Trophoblast cell (in vitro differentiated cells and primary cell): ENCODE data around the gene DIS3L.

ENCODE experiments used
- DNase-seq, 2 donors: peaks; one replicate each; pipeline ENCODE4 v3.0.0-alpha.2; 2016
- H2AFZ ChIP-seq: 2 replicates; pipeline ENCODE4 v1.6.1; 2013; ENCODE audit warnings: low read length, moderate library complexity, mild to moderate bottlenecking; ENCODE audit not compliant: insufficient read depth, poor library complexity
- H2AK5ac ChIP-seq: 2 replicates; pipeline ENCODE4 v1.6.1; 2013; ENCODE audit warnings: mild to moderate bottlenecking, low read length
- H2BK120ac ChIP-seq: 2 replicates; pipeline ENCODE4 v1.6.1; 2013; ENCODE audit warnings: low read length, mild to moderate bottlenecking, moderate library complexity; ENCODE audit not compliant: insufficient read depth, poor library complexity
- H2BK12ac ChIP-seq: 2 replicates; pipeline ENCODE4 v1.6.1; 2013; ENCODE audit warnings: mild to moderate bottlenecking, low read length, moderate library complexity
- H2BK5ac ChIP-seq: 2 replicates; pipeline ENCODE4 v1.6.1; 2013; ENCODE audit warnings: low read length, low read depth, moderate library complexity, mild to moderate bottlenecking; ENCODE audit not compliant: poor library complexity
- H3K14ac ChIP-seq: 2 replicates; pipeline ENCODE4 v1.6.1; 2013; ENCODE audit warnings: mild to moderate bottlenecking, low read length
- H3K18ac ChIP-seq: 2 replicates; pipeline ENCODE4 v1.6.1; 2013; ENCODE audit warnings: mild to moderate bottlenecking, low read length
- H3K23ac ChIP-seq: 2 replicates; pipeline ENCODE4 v1.6.1; 2013; ENCODE audit warnings: low read length
- H3K27ac ChIP-seq: 2 replicates; pipeline ENCODE4 v1.5.1; 2013; ENCODE audit warnings: low read depth, mild to moderate bottlenecking, inconsistent platforms, low read length, moderate library complexity
- H3K27me3 ChIP-seq: 2 replicates; pipeline ENCODE4 v1.6.1; 2013; ENCODE audit warnings: inconsistent platforms, mild to moderate bottlenecking, low read length, moderate library complexity; ENCODE audit not compliant: insufficient read depth
- H3K36me3 ChIP-seq, 2 experiments: 1 replicate in 1 of 2; 2 replicates in 1 of 2; pipeline ENCODE4 v1.6.1; 2013; ENCODE audit warnings: low read length in 2 of 2, mild to moderate bottlenecking in 2 of 2, moderate library complexity in 1 of 2; ENCODE audit not compliant: insufficient read depth in 2 of 2, control insufficient read depth in 1 of 2
- H3K4ac ChIP-seq: 2 replicates; pipeline ENCODE4 v1.6.1; 2013; ENCODE audit warnings: low read depth, mild to moderate bottlenecking, low read length, moderate library complexity
- H3K4me1 ChIP-seq, 2 experiments: 1 replicate in 1 of 2; 2 replicates in 1 of 2; pipeline ENCODE4 v1.6.1; 2013; ENCODE audit warnings: low read length in 2 of 2, mild to moderate bottlenecking in 2 of 2, moderate library complexity in 1 of 2; ENCODE audit not compliant: insufficient read depth in 2 of 2, control insufficient read depth in 1 of 2
- H3K4me2 ChIP-seq: 2 replicates; pipeline ENCODE4 v1.6.1; 2013; ENCODE audit warnings: inconsistent platforms, mild to moderate bottlenecking, low read length, moderate library complexity
- H3K4me3 ChIP-seq: 2 replicates; pipeline ENCODE4 v1.5.1; 2013; ENCODE audit warnings: mild to moderate bottlenecking, low read depth, low read length, inconsistent platforms
- H3K79me1 ChIP-seq: one replicate; pipeline ENCODE4 v1.6.1; 2013; ENCODE audit warnings: low read length
- H3K79me2 ChIP-seq: 2 replicates; pipeline ENCODE4 v1.6.1; 2013; ENCODE audit warnings: low read length, mild to moderate bottlenecking; ENCODE audit not compliant: control insufficient read depth, insufficient read depth, poor library complexity
- H3K9ac ChIP-seq: 2 replicates; pipeline ENCODE4 v1.6.1; 2013; ENCODE audit warnings: mild to moderate bottlenecking, low read length
- H3K9me3 ChIP-seq: 2 replicates; pipeline ENCODE4 v1.6.1; 2013; ENCODE audit warnings: low read depth, mild to moderate bottlenecking, control low read depth, inconsistent platforms, low read length; ENCODE audit not compliant: insufficient read depth
- H4K12ac ChIP-seq: 2 replicates; pipeline ENCODE4 v1.6.1; 2013; ENCODE audit warnings: low read depth, mild to moderate bottlenecking, low read length, moderate library complexity
- H4K8ac ChIP-seq: 2 replicates; pipeline ENCODE4 v1.6.1; 2013; ENCODE audit warnings: low read depth, mild to moderate bottlenecking, low read length, moderate library complexity
- H4K91ac ChIP-seq: one replicate; pipeline ENCODE4 v1.6.1; 2013; ENCODE audit warnings: low read depth, mild to moderate bottlenecking, low read length, moderate library complexity
- WGBS: extraction: QIAGEN DNeasy Blood & Tissue Kit; methylation state at CpG from one replicate; pipeline ENCODE4 v1.1.7; 2013; ENCODE audit warnings: missing lambda C conversion rate; ENCODE audit not compliant: insufficient read length, insufficient coverage; ENCODE audit errors: extremely low coverage; 5-methylcytosine and 5-hydroxymethylcytosine counted together

Gene DIS3L

DNA sequence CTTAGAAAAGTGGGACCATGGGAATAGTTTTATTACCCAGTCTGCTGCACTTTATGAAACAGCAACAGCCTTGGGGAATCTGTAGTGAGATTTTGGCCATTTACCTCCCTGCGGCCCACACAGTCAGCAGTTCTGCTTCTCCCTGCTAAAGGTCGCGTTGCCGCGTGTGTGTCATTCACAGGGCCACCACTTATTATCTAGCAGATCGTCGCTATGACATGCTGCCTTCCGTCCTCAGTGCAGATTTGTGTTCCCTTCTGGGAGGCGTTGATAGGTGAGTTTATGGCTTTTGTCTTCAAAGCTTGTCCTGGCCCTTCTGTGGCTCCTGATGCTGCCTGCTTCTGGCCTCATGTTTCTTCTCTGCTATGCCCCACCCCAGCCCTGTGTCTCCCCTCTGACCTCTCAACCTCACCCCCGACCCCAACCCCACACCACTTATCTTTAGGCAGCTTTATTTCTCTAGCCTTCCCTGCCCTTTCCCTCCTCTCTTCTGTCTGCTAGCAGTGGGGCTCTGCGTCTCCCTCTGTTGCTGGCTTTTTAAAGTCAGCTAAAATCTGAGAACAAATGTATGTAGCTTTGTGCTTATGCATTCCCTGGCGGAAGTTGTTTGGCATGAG, 30.1 kb downstream of the DIS3L start:
- Histone ChIP-seq H2AK5ac (no peak overlapping the region), H3K36me3 (peaks cover 5 to 10% of the 10 kb centered on the region in 2 experiments), H3K27me3 (no peaks in the 10 kb centered on the region), H2BK5ac (no peak overlapping the region), H3K79me2 (no peaks in the 10 kb centered on the region), H3K18ac (no peak overlapping the region), H3K14ac (no peak overlapping the region), H3K23ac (no peak overlapping the region), H3K79me1 (no peaks in the 10 kb centered on the region), H2BK120ac (no peak overlapping the region), H4K12ac (no peak overlapping the region), H2AFZ (no peak overlapping the region), H3K4me1 (no peaks in the 10 kb centered on the region), H4K8ac (no peak overlapping the region), H3K9me3 (no peaks in the 10 kb centered on the region), H2BK12ac (no peak overlapping the region), H3K9ac (no peak overlapping the region), H4K91ac (no peak overlapping the region), H3K4ac (no peak overlapping the region), H3K4me3 (no peak overlapping the region), H3K4me2 (no peak overlapping the region), H3K27ac (no peak overlapping the region)
- no CpG with 5 or more reads among the region's 12 CpGs for WGBS
- DNase-seq: no peak

DNA sequence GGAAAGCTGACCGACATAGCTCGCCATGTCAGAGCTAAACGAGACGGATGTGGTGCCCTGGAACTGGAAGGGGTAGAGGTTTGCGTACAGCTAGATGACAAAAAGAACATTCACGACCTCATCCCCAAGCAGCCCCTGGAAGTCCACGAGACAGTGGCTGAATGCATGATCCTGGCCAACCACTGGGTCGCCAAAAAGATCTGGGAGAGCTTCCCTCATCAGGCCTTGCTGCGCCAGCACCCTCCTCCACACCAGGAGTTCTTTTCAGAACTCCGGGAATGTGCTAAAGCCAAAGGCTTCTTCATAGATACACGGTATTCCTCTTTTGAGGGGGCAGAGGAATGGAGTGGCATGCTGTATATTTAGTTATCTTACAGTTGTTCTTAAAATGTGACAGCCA, 32.7 kb downstream of the DIS3L start:
- H3K9me3 ChIP-seq: no peaks in the 10 kb centered on the region
- no peak overlapping the region for H2AFZ ChIP-seq
- H3K4ac ChIP-seq: no peak overlapping the region
- no peak overlapping the region for H4K8ac ChIP-seq
- H2AK5ac ChIP-seq: no peak overlapping the region
- no peak overlapping the region for H3K27ac ChIP-seq
- H3K18ac ChIP-seq: no peak overlapping the region
- no peak overlapping the region for H2BK12ac ChIP-seq
- no peaks in the 10 kb centered on the region for H3K4me1 ChIP-seq
- no peaks in the 10 kb centered on the region for H3K79me2 ChIP-seq
- no peak overlapping the region for H4K12ac ChIP-seq
- H3K4me2 ChIP-seq: no peak overlapping the region
- H3K23ac ChIP-seq: no peak overlapping the region
- H3K14ac ChIP-seq: no peak overlapping the region
- no peaks in the 10 kb centered on the region for H3K79me1 ChIP-seq
- H3K4me3 ChIP-seq: no peak overlapping the region
- peaks cover 15 to 20% of the 10 kb centered on the region in 2 experiments for H3K36me3 ChIP-seq
- H3K9ac ChIP-seq: no peak overlapping the region
- no peak for DNase-seq
- H2BK5ac ChIP-seq: no peak overlapping the region
- WGBS: no CpG with 5 or more reads among the region's 11 CpGs
- H4K91ac ChIP-seq: no peak overlapping the region
- no peaks in the 10 kb centered on the region for H3K27me3 ChIP-seq
- no peak overlapping the region for H2BK120ac ChIP-seq

DNA sequence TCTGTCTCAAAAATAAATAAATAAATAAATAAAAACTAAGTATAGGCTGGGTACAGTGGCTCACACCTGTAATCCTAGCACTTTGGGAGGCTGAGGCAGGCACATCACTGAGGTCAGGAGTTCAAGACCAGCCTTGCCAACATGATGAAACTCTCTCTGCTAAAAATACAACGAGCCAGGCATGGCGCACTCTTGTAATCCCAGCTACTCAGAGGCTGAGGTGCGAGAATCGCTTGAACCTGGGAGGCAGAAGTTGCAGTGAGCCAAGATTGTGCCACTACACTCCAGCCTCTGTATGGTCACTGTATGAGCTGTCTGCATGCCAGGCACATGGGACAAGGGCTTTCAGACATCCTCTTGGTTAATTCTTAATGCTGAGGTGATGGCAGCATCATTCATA, 34.4 kb downstream of the DIS3L start:
- no peak overlapping the region for H2BK5ac ChIP-seq
- H4K91ac ChIP-seq: no peak overlapping the region
- H2BK12ac ChIP-seq: no peak overlapping the region
- H3K79me2 ChIP-seq: no peaks in the 10 kb centered on the region
- no peak for DNase-seq
- H3K9me3 ChIP-seq: no peaks in the 10 kb centered on the region
- H4K12ac ChIP-seq: no peak overlapping the region
- H3K27ac ChIP-seq: no peak overlapping the region
- no peak overlapping the region for H4K8ac ChIP-seq
- no peak overlapping the region for H3K18ac ChIP-seq
- no peaks in the 10 kb centered on the region for H3K79me1 ChIP-seq
- H3K4ac ChIP-seq: no peak overlapping the region
- H2BK120ac ChIP-seq: no peak overlapping the region
- H3K23ac ChIP-seq: no peak overlapping the region
- H3K27me3 ChIP-seq: no peaks in the 10 kb centered on the region
- H2AFZ ChIP-seq: no peak overlapping the region
- H3K4me1 ChIP-seq: no peaks in the 10 kb centered on the region
- no peak overlapping the region for H3K4me3 ChIP-seq
- no peak overlapping the region for H3K14ac ChIP-seq
- no peak overlapping the region for H3K4me2 ChIP-seq
- WGBS: no CpG with 5 or more reads among the region's 4 CpGs
- no peak overlapping the region for H3K9ac ChIP-seq
- H2AK5ac ChIP-seq: no peak overlapping the region
- peaks cover 21% of the 10 kb centered on the region in 2 experiments for H3K36me3 ChIP-seq

DNA sequence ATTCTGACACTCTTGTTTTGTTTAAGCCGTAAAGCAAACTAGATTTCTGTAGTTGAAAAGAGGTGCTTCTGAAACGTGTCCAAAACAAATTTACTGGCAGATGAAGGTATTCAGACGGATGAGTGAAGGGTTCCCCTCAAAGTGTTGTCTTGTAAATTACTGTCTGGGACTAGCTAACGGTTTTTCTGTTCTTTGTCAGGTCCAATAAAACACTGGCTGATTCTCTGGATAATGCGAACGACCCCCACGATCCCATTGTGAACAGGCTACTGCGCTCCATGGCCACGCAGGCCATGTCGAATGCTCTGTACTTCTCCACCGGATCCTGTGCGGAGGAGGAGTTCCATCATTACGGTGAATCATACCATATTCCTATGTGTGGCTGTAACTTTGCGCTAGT, 35.4 kb downstream of the DIS3L start:
- Histone ChIP-seq H3K27me3 (no peaks in the 10 kb centered on the region), H3K4me2 (no peak overlapping the region), H3K36me3 (peaks cover 21 to 23% of the 10 kb centered on the region in 2 experiments), H2BK5ac (no peak overlapping the region), H2AFZ (no peak overlapping the region), H3K14ac (no peak overlapping the region), H3K4me1 (no peaks in the 10 kb centered on the region), H4K12ac (no peak overlapping the region), H4K91ac (no peak overlapping the region), H3K9me3 (no peaks in the 10 kb centered on the region), H3K18ac (no peak overlapping the region), H3K4ac (no peak overlapping the region), H3K79me1 (no peaks in the 10 kb centered on the region), H4K8ac (no peak overlapping the region), H2BK12ac (no peak overlapping the region), H2BK120ac (no peak overlapping the region), H3K27ac (no peak overlapping the region), H3K79me2 (no peaks in the 10 kb centered on the region), H3K23ac (no peak overlapping the region), H3K9ac (no peak overlapping the region), H2AK5ac (no peak overlapping the region), H3K4me3 (no peak overlapping the region)
- DNase-seq: no peak
- no CpG with 5 or more reads among the region's 14 CpGs for WGBS
